Fibroblast of mammary gland (primary cell): ENCODE results near the gene PANX2.

Experiments
- DNase-seq: peaks from one replicate; pipeline ENCODE4 v3.0.0-alpha.2; 2010; ENCODE audit warnings: low read depth
- H3K4me3 ChIP-seq: 2 replicates; pipeline ENCODE4 v1.5.1; 2011; ENCODE audit warnings: low read depth, mild to moderate bottlenecking, low read length, moderate library complexity; ENCODE audit not compliant: control insufficient read depth
- TF ChIP-seq, protein P1 (sequence below): conservative IDR thresholded peaks from 2 replicates; pipeline ENCODE4 v1.5.1; 2011; ENCODE audit warnings: low read depth, low read length, inconsistent platforms; ENCODE audit not compliant: control insufficient read depth, insufficient read depth

Gene PANX2

DNA sequence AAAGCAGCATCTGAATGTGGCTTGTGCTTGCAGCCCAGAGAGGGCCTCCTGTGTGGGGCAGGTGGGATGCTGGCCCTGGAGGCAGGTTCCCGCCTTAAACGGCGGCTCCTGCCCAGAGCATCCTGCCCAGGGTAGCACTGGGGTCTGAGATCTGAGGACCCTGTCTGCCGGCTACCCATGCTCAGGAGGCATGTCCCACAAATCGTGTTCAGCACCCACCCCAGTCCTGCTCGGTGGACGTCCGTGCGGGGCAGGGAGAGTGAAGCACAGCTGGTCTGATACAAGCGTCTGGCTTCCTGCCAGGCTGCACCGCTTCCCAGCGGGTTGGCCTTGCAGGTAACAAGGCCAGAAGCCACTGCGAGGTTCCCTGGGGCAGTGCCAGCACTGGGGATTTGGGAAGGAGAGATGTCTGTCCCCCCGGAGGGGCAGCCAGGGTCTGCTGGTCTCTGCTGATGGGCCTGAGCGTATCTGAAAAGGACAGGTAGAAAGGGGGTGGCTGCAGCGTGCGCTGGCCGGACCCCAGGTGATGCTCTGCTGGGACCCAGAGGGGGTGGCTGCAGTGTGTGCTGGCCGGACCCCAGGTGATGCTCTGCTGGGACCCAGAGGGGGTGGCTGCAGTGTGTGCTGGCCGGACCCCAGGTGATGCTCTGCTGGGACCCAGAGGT lies 18.8 kb downstream of the PANX2 start:
- no peak for DNase-seq
- H3K4me3 ChIP-seq: no peak overlapping the region
- TF ChIP-seq, protein P1, sequence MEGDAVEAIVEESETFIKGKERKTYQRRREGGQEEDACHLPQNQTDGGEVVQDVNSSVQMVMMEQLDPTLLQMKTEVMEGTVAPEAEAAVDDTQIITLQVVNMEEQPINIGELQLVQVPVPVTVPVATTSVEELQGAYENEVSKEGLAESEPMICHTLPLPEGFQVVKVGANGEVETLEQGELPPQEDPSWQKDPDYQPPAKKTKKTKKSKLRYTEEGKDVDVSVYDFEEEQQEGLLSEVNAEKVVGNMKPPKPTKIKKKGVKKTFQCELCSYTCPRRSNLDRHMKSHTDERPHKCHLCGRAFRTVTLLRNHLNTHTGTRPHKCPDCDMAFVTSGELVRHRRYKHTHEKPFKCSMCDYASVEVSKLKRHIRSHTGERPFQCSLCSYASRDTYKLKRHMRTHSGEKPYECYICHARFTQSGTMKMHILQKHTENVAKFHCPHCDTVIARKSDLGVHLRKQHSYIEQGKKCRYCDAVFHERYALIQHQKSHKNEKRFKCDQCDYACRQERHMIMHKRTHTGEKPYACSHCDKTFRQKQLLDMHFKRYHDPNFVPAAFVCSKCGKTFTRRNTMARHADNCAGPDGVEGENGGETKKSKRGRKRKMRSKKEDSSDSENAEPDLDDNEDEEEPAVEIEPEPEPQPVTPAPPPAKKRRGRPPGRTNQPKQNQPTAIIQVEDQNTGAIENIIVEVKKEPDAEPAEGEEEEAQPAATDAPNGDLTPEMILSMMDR: no peak

- TF ChIP-seq, protein P1: no peak
- DNase-seq: peak; percentile 25
- H3K4me3 ChIP-seq: peak overlapping the region; percentile 24
Observed at GRCh38 chr22:50189849-50190181, 19.3 kb downstream of the PANX2 start.

- TF ChIP-seq, protein P1: no peak
- DNase-seq: peak; percentile 52
- peak overlapping the region; percentile 24 for H3K4me3 ChIP-seq
Observed at GRCh38 chr22:50190182-50190940, 19.8 kb downstream of the PANX2 start.

GRCh38 chr22:50190941-50191741 lies 20.6 kb downstream of the PANX2 start:
- no peak for DNase-seq
- peak overlapping the region; percentile 24 for H3K4me3 ChIP-seq
- TF ChIP-seq, protein P1: no peak

DNA sequence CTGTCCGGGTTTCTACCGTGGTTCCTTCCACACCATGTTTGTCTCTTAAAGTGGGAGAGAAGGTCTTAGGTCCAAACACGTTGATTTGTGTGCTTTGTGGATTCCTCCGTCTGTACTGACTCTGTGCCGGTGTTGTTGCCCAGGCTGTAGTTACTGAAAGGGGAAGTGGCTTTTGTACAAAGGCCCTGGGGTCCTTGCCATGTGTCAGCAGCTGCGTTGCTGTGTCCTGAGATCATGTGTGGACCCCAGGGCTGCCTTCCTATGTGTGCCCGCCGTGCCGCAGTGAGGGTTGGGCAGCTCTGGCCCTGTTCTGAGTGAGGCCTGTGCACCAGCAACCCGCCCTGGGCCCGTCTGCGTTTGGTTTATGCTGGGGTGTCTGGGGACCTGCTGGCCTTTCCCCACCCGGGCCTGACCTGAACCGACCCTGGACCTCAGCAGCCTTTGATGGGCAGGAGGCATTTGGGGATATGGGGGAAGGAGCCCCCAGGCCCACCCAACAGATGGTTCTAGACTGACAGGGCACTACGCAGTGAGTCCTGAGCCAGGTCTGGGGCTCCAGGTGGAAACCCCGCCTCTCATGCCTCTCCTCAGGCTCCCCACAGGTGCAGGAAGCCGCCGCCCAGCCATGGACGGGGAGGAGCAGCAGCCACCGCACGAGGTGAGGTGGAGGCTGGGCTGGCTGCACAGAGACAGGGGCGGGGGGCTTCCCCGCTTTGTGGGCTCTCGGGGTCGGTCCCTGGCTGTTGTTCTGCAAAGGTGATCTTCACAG lies 22.1 kb downstream of the PANX2 start:
- no peak for DNase-seq
- H3K4me3 ChIP-seq: no peak overlapping the region
- TF ChIP-seq, protein P1: no peak

- TF ChIP-seq, protein P1: no peak
- H3K4me3 ChIP-seq: no peak overlapping the region
- no peak for DNase-seq
Observed at GRCh38 chr22:50193621-50194020, 23.1 kb downstream of the PANX2 start.
